NCI-H2029 (cell line): Measurements from ENCODE around the gene RAI1.

Experiments
- DNase-seq: peaks from one replicate; lab custom pipeline; 2025; lab: John Stamatoyannopoulos, UW

RAI1 gene

GRCh38 chr17:17716837-17717523 lies 35.7 kb downstream of the RAI1 start:
- DNase-seq = no peak

- no peak for DNase-seq
These were observed 37.0 kb downstream of the RAI1 start for GRCh38 chr17:17718251-17718650.

DNA sequence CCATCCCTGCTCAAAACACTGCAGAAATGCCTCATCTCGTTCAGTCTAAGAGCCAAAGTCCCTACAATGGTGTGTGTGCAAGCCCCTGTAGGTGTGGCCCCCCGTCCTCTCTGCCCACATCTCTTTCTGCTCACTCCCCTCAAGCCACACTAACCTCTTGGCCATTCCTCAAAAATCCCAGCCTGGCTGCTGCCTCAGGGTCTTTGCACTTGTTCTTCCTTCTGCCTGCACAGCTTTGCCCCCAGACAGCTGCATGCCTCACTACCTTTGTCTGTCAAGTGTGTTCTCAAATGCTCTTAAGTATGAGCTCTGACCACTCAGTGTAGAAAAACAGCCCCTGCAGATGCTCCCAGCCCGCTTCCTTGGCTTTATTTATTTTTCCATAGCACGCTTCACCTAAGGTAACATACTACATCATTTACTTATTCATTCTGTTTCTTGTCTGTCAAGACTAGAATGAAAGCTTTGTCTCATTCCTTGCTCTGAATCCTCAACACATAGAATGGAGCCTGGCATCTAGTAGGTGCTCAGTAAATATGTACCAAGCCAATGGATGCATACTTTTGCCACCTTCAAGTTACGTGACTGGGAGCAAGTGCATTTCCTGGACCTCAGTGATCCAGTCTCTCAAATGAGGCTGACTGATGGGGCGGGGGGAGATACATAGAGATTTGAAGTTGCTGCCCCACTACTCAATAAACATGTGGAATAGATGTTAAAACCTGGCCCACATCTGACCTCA lies 38.1 kb downstream of the RAI1 start:
- no peak for DNase-seq

DNA sequence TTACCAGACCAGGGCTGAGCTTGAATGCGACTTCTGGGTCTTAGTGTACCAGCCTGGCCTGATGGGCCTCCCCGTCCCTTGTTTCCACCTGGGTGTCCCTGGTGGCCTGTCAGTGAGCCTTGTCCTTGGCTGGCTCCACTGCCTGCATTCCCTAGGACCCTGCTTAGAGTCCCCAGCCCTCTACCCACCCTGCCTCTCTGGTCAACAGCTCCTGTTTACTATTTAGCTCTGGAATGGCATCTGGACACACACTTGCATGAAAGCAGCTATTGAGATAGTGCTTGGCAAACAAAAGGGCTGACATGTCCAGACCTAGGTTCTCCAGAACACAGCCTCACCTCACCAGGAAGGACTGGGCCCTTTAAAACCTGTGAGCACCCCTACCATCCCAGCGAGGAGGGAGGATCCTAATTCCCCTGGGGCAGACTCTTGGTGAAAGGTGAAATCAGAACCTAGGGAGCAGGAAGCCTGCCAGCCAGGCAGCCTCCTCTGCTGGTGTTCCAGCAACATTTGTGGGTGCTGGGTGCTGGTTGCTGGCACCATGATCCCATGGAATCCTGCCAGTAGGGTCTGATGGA lies 38.8 kb downstream of the RAI1 start:
- DNase-seq = no peak

GRCh38 chr17:17721140-17721668 lies 39.9 kb downstream of the RAI1 start:
- DNase-seq = no peak

DNA sequence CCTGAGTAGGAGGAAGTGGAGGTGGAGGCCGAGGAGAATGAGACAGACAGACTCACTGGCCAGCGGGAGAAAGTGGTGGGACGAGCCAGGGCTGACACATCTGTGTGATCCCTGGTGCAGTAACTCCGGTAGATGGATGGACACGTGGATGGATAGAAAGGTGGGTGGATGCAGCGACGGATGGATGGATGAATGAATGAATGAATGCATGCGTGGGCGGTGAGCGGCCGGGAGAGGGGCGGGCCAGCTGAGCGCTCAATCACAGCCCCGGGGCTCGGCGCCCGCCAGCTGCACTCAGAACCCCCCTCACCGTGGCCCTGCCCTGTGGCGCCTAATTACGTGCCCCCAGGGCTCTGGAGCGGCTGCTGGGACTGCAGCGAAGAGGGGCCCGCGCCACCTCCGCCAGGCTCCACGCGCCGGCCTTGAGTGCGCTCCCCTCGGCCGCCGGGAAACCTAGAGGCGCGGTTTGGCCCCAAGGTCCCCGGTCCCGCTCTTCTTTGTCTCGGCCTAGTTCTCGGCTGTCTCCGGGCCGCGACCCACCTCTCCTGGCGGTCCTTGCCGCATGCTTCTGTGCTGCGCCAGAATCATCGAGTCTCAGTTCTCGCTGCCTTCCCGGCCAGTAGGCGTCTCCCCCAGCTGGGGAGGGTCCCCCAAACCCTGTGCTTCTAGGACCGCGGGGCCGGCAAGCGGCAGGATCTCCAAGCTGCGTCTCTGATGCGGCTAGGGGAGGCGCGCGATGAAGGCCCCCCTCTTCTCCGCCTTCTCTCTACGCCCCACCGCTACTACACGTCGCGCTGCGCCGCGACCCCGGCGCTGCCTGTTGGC lies 41.0 kb downstream of the RAI1 start:
- no peak for DNase-seq

DNA sequence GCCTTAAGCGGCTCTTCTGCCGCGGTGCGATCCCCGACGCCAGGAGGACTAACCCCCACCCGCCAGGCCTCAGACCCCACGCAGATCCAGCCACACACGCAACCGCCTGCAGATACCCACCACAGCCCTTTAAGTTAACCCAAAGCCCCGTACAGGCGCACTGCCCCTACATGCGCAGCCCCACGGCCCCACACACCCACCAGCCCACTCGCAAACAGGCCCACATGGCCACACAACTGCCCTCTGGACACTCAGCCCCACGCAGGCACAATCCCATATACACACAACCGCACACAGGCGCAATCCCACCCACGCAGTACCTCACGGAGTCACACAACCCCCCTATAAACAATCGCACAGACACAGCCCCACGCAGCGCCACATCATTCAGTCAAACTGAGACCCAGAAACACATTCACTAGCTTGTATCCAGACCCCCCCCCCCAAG lies 41.7 kb downstream of the RAI1 start:
- DNase-seq = no peak

DNA sequence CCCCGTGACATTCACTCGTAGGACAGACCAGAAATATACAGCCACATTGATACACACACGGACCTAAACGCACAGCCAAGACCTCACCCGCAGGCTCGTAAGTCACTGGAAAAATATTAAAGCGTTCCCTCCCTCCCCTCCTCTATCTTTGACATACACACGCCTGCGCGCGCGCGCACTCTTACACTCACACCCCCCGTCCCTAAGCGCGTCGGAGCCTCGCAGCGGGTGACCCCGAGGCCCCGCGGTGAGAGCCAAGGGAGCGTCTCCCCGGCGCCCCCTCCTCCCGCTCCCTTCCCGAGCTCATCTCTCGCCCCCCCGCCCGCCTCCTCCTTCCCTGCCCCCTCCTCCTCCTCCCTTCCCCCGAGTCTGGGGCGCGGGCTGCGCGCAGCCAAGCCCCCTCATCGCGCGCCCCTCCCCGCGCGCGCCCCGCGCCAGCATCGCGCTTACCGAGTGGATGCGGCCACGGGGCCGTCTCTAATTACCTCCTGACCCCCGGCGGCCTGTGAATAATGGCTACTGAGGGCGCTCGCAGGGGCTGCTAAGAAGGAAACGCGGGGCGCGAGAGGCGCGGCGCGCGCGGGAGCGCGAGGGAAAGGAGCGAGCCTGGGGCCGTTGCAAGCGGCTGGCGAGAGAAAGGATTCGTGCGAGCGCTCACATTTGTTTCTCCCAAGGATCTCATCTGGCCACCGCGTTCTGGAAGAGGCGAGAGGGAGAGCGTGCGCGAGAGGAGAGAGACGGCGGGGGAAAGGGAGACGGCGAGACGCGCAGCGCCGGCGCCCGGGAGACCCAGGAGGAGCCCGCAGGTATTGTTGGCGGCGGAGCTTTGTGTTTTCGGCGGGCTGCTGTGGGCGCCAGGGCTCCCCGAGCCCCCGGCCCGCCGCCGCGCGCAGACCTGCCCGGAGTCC lies 42.4 kb downstream of the RAI1 start:
- DNase-seq = no peak

DNA sequence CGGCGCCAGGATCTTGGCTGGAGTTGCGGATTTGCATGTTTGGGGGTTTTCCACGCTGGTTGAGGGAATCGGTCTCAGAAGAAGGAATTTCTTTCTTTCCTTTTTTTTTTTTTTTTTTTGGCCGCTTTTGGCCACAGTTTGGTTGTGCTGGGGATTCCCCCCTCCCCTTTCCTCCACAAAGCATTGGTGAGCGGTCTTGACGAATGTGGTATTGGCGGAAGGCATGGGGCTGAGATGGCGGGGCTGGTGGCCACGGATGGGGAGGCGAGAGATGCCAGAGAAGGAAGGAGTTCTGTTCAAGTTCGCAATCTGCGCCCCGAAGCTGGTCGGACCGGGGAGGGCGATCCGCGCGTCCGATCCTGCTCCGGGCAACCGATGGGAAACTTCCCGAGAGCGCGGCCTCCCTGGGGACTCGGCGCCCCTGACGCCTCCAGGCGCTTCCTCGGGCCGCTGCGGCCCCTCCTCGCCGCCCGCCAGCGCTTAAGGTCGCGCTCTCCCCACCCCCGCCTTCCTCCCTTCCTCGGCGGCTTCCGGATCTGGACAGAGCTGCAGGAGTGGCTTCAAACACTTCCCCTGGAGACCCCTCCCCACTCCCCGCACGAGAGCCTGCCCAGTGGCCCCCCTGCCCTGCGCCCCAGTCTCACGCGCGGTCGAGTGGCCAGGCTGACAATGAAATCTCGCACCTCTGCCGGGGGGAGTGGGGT lies 43.2 kb downstream of the RAI1 start:
- DNase-seq = no peak

DNA sequence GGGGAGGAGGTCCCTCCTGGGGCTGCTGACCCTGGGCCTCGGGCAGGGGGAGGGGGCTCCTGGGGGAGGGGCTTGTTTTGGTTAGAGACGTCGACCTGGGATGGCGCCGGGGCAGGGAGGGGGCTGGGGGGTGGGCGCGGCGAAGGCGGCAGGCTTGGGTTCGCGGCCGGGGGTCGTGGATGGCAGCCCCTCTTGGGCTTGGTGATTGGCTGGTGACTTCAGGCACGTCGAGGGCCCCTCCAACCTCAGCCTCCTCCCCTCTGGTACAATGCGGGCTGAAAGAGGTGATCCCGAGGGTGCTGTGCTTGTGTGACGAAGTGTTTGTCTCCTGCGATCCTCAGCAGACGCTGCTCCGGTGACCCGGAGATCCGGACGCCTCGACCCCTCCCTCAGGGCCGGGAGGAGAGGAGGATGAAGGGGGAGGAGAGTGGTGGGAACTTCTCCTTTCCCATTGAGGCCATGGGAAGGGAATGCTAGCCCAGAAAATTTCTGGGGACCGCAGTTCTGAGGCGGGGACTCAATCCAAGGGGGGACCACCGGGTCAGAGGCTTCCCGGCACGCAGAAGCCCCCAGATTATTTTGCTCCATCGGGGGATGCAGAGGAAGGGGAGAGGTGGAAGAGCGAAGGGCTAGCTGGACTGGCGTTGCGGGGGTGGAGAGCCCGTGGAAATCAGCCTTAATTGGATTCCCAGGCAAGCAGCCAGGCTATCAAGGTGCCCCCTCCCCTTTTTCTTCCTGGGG lies 43.9 kb downstream of the RAI1 start:
- no peak for DNase-seq

DNA sequence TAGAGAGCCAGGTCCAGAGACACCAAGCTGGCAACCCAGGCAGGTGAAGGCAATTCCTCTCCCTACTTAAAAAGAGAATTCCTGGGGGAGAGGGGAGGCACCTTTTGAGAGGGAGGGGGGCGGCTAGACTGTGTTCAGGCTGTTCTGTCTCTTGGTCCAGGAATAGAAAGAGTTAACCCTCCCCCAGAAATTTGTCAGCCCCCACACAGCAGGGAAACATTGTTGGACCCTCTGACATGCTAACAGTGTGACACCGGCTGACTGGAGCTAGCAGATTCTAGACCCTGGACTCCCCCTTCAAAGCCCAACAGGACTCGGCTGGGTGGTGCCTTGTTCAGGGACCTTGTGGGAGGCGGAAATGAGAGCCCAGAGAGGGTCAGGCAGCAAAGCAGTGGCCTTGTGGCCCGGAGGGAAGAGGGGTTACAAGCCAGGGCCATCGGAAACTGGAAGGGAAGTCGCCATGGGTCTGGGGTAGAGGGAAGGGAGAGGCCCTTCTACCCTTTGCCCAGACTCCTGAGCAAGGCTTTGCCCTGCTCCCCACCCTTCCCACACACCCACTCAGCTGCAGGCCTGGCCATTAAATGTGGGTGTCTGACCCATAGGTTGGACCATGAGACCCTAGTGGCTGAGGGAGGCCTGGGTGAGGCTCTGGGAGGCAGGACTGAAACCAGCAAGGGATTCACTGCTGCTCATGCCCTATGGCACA lies 44.6 kb downstream of the RAI1 start:
- DNase-seq = no peak

DNA sequence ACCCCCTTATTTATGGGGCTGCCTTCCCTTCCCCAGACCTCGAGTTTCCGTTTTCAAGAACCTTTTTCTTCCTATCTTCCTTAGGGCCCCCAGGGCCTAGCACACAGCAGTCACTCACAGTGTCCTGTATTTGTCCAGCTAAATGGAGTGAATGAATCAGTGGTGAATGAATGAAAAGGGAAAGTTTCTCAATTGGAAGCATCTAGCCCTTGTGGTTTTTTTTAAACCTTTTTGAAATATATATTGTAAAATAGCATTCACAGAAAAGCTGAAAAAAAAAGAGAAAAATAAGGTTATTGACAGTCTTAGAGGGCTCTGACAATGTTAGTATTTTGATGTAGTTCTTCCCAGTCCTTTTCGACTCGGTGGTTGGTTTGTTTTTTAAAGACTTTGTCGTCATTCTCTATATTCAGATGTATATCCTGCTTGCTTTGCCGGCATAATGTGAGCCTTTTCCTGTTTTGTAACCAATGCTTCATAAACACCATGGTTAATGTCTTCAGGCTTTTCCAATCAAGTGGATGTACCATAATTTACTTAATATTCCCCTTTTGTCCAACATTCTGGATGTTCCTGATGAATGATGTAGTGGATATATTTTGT lies 45.3 kb downstream of the RAI1 start:
- no peak for DNase-seq

GRCh38 chr17:17727111-17727659 lies 45.9 kb downstream of the RAI1 start:
- no peak for DNase-seq

- DNase-seq = no peak
These were observed 46.9 kb downstream of the RAI1 start for GRCh38 chr17:17728146-17728545.

DNA sequence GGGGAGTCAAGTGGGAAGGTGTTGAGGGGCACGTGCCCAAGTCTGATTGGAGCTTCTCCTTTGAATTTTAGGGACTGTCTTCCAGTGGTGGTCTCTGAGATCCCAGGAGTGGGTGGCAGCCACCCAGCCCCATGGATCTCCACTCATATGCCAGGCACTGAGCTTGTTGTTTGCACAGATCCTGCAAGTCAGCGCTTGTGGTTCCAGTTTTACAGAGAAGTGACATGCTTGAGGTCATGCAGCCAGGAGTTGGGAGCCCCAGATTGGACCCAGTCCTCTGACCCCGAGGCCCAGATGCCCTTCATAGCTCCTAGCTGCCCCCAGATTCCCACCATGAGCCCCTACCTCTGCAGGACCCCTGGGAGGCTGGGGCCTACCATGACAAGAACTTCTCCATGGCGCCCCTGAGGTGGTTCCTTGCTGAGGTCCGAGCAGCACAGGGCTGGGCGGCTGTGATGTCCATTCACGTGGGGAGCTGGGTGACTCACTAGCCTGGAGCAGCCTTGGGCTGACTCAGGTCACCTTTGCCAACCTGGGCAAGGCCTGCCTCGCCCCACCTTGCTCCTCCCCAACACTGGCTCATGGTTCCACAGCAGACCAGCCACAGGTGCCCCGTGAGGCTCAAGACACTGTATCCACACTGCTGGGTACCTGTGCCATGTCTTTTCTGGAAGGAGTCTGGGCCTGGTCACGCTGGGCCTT lies 47.4 kb downstream of the RAI1 start:
- no peak for DNase-seq

GRCh38 chr17:17729620-17730249 lies 48.5 kb downstream of the RAI1 start:
- no peak for DNase-seq

- no peak for DNase-seq
These were observed 49.1 kb downstream of the RAI1 start for GRCh38 chr17:17730250-17730935.
